Activated T-helper 2 cell treated with anti-CD3 and anti-CD28 coated beads, Interferon-gamma antibody, Interleukin-2, Interleukin-4, amounts not matched to agents 10 μg/mL and 5 μg/mL and 100 μg/mL, durations not matched to agents 14 hours and 24 hours and 36 hours (primary cell): ENCODE data around the gene HIVEP3. TPM values are rescaled to one million over a fixed set of nuclear protein-coding genes. Genes with fewer than 3 reads are reported as not detected.
A peak's percentile ranks its signal among the peaks of the same experiment; 100 is the strongest.

Experiments
- DNase-seq: peaks from one replicate; pipeline ENCODE4 v3.0.0; 2021; ENCODE audit warnings: low spot score
- H3K27ac Mint-ChIP-seq: one replicate; pipeline ENCODE4 v1.8.0; 2021; ENCODE audit warnings: mixed read lengths
- H3K27me3 Mint-ChIP-seq: one replicate; pipeline ENCODE4 v1.8.0; 2021; ENCODE audit warnings: low read depth, mixed read lengths
- H3K36me3 Mint-ChIP-seq: one replicate; pipeline ENCODE4 v1.8.0; 2021; ENCODE audit warnings: low read depth, mixed read lengths
- H3K4me1 Mint-ChIP-seq: one replicate; pipeline ENCODE4 v1.8.0; 2021; ENCODE audit warnings: low read depth, mixed read lengths
- H3K4me3 Mint-ChIP-seq: one replicate; pipeline ENCODE4 v1.8.0; 2021; ENCODE audit warnings: low read depth, mild to moderate bottlenecking, moderate library complexity, mixed read lengths
- H3K9me3 Mint-ChIP-seq: one replicate; pipeline ENCODE4 v1.8.0; 2021; ENCODE audit warnings: mixed read lengths
- intact Hi-C: fragments of 100-400 bp; cut with micrococcal nuclease; formaldehyde crosslinking; loops from one replicate; pipeline ENCODE4 v1.15.1; 2023
- total RNA-seq: library from RNA; stranded (reverse); gene quantifications from 2 replicates; pipeline ENCODE4 v1.2.3, GENCODE V29; 2022

HIVEP3 gene
- total RNA-seq, 1 donor from 2014 or later = 33.7 TPM

- intact Hi-C loops = loop anchor here (2.0 to 10.0 kb wide), 2 partner anchors 28 to 104 kb away; no protein-coding TSS in a partner anchor
- Mint-ChIP-seq H3K27me3 (peaks cover 12% of the 10 kb centered on the region), H3K4me1 (peaks cover 60% of the 10 kb centered on the region), H3K4me3 (peak overlapping the region; percentile 87), H3K27ac (peak overlapping the region; percentile 83), H3K36me3 (peaks cover 2% of the 10 kb centered on the region), H3K9me3 (peaks cover 7% of the 10 kb centered on the region)
- no peak for DNase-seq
Observed at GRCh38 chr1:41919131-41919530, 409 bp upstream of the HIVEP3 start.

GRCh38 chr1:41917835-41918449 is 780 bp downstream of the HIVEP3 start:
- Mint-ChIP-seq H3K4me3 (peak overlapping the region; percentile 73), H3K27ac (no peak overlapping the region), H3K27me3 (peaks cover 17% of the 10 kb centered on the region), H3K36me3 (peaks cover 2% of the 10 kb centered on the region), H3K4me1 (peaks cover 69% of the 10 kb centered on the region), H3K9me3 (peaks cover 7% of the 10 kb centered on the region)
- intact Hi-C loops = loop anchor here (2.0 to 10.0 kb wide), 3 partner anchors 19 to 103 kb away; no protein-coding TSS in a partner anchor
- peak; percentile 35 for DNase-seq

GRCh38 chr1:41917076-41917475 is 1.6 kb downstream of the HIVEP3 start:
- peaks cover 7% of the 10 kb centered on the region for H3K9me3 Mint-ChIP-seq
- peaks cover 4% of the 10 kb centered on the region for H3K36me3 Mint-ChIP-seq
- H3K27me3 Mint-ChIP-seq = peaks cover 20% of the 10 kb centered on the region
- H3K27ac Mint-ChIP-seq = no peak overlapping the region
- DNase-seq = no peak
- intact Hi-C loops = loop anchor here (2.0 to 10.0 kb wide), 2 partner anchors 18 to 102 kb away; no protein-coding TSS in a partner anchor
- peak overlapping the region; percentile 73 for H3K4me3 Mint-ChIP-seq
- peaks cover 77% of the 10 kb centered on the region for H3K4me1 Mint-ChIP-seq

DNA sequence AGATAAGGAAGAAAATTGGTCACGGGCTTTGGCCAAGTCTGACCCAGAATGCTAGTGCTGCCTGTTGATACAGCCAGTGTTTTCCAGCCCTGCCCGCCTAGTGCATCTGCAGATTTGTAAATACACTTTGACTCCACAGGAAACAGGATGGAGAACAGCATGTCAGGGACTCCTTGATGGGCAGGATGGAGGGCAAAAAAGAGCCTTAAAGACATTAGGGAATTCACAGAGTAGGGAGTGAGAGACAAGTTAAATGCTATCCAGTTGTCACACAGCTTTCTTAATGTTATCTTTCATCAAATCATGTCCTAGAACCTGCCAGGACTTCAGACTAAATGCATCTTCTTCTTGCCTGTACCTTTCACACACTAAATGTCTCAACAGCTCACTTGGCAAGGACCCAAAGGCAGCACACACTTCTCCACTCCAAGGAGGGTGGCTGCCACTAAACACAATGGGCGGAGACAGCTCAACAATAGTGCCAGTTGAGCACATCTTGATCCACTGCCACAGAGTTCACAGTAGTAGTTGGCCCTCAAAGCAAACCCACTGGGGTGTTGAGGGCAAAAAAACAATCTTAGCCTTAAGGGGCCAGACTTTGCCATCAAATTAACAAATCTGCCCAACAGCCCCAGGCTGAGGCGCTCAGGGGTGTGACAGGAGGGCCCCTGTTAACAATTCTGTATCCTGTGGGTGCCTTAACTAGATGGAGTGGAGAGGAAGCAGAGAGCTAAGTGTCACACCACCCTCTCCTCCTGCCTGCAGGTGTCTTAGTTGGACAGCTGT is 2.7 kb downstream of the HIVEP3 start:
- Mint-ChIP-seq H3K36me3 (peaks cover 6% of the 10 kb centered on the region), H3K27me3 (peaks cover 19% of the 10 kb centered on the region), H3K27ac (peak overlapping the region; percentile 59), H3K4me1 (peaks cover 80% of the 10 kb centered on the region), H3K4me3 (no peak overlapping the region), H3K9me3 (peaks cover 9% of the 10 kb centered on the region)
- no peak for DNase-seq
- intact Hi-C loops = loop anchor here (2.0 to 10.0 kb wide), 2 partner anchors 17 to 101 kb away; no protein-coding TSS in a partner anchor

GRCh38 chr1:41914516-41914915 is 4.2 kb downstream of the HIVEP3 start:
- Mint-ChIP-seq H3K27me3 (peaks cover 23% of the 10 kb centered on the region), H3K4me1 (peaks cover 67% of the 10 kb centered on the region), H3K4me3 (peak overlapping the region; percentile 43), H3K36me3 (peaks cover 8% of the 10 kb centered on the region), H3K9me3 (peaks cover 10% of the 10 kb centered on the region), H3K27ac (peak overlapping the region; percentile 83)
- no peak for DNase-seq
- intact Hi-C loops = loop anchor here (10.0 kb wide), 1 partner anchor 100 kb away; no protein-coding TSS in a partner anchor

DNA sequence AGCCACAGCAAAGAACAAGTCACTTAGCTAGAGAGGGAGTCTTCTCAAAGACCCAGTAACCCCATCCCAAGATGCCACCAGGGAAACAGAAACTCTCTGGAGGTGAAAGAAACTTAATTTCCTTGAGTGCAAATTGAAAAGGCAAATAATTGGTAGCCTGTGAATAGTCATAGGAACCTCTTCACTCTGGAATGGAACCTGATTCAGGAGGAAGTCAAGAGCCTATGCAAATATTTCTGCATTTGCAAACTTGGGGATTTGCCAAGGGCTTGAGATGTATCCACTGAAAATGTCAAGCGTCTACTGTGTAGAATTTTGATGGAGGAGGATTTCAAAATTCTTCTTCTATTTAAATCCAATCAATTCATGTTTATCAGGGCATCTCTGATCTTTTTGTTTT is 5.7 kb downstream of the HIVEP3 start:
- Mint-ChIP-seq H3K36me3 (peaks cover 8% of the 10 kb centered on the region), H3K27me3 (peaks cover 29% of the 10 kb centered on the region), H3K27ac (no peak overlapping the region), H3K4me3 (no peak overlapping the region), H3K9me3 (peaks cover 19% of the 10 kb centered on the region), H3K4me1 (peaks cover 56% of the 10 kb centered on the region)
- intact Hi-C loops = loop anchor here (10.0 kb wide), 1 partner anchor 98 kb away; no protein-coding TSS in a partner anchor
- DNase-seq = no peak

DNA sequence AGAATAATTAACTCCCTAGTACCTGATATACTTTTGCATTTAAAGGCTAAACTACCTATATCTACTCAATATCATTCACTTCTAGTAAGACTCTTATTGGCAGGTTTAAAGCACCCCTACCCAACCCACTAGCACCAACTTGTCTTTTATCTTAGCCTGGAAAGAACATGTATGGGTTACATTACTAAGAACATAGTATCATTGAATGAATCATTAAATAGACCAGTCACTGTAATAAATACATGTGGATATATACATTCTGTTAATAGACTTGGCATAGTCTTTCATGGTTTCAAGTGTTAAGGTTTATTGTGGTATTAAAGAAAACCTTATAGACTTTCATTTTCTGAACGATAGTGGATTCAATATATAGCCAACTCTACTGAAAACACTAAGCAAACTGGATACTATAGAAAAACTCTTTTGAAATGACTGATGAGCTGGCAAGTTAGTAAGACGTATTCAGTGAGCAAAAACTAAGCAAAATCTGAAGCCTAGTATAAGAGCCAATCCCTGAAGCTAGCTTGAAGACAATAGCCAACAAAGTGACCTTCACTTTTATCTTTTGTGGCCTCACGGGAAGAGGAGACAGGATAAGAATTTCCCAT is 10.3 kb downstream of the HIVEP3 start:
- peaks cover 16% of the 10 kb centered on the region for H3K9me3 Mint-ChIP-seq
- DNase-seq = no peak
- peaks cover 23% of the 10 kb centered on the region for H3K27me3 Mint-ChIP-seq
- H3K4me1 Mint-ChIP-seq = peaks cover 22% of the 10 kb centered on the region
- intact Hi-C loops = no loop called here
- no peak overlapping the region for H3K4me3 Mint-ChIP-seq
- peaks cover 8% of the 10 kb centered on the region for H3K36me3 Mint-ChIP-seq
- H3K27ac Mint-ChIP-seq = no peak overlapping the region

DNA sequence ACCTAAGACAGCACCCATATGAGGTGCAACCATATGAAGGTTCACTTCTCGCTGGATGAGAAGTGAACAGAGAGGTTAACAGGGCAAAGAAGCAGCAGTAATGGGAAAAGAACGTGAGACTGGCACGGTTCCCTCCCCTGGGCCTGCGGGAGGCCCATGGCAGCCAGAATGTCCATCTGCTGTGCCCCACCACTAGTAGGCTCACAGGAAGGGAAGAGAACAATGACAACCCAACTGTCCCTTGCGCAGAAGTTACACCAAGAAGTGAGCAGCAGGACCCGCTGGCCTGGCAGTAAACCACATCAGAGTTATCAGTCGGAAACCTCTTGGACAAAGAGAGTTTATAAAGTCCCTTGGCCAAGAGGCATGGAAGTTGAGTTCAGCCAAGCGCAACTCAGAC is 11.3 kb downstream of the HIVEP3 start:
- Mint-ChIP-seq H3K4me3 (no peak overlapping the region), H3K9me3 (peaks cover 16% of the 10 kb centered on the region), H3K36me3 (peaks cover 8% of the 10 kb centered on the region), H3K27me3 (peaks cover 21% of the 10 kb centered on the region), H3K27ac (no peak overlapping the region), H3K4me1 (peaks cover 23% of the 10 kb centered on the region)
- intact Hi-C loops = no loop called here
- DNase-seq = no peak

- H3K27ac Mint-ChIP-seq = no peak overlapping the region
- peaks cover 16% of the 10 kb centered on the region for H3K27me3 Mint-ChIP-seq
- no peak for DNase-seq
- intact Hi-C loops = no loop called here
- H3K4me1 Mint-ChIP-seq = peaks cover 22% of the 10 kb centered on the region
- peaks cover 16% of the 10 kb centered on the region for H3K9me3 Mint-ChIP-seq
- peaks cover 6% of the 10 kb centered on the region for H3K36me3 Mint-ChIP-seq
- H3K4me3 Mint-ChIP-seq = no peak overlapping the region
Observed at GRCh38 chr1:41906943-41907342, 11.8 kb downstream of the HIVEP3 start.

DNA sequence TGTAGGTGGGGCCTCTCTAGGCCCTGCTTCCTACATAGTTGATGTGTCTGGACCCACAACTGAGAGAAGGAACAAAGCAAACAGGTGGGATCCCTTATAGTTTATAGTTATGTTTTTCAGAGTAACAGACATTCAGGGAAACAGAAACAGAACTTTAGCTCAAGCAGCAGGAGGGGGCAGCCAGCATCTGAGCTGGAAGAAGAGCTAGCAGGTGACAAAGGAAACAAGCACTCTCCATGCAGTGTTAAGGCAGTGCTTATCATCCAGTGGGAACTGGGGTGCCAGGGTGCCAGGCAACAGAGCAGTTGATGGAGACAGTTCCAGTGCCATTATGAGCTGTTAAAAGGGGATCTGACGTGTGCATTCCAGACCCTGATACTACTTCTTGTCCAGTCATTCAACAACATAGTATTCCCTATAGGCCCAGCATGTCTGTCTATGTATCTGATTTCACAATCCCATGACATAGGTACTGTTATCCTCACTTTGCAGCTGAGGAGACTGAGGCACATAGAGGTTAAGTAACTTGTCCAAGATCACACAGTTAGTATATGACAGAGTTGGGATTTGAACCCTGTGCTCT is 13.5 kb downstream of the HIVEP3 start:
- intact Hi-C loops = no loop called here
- Mint-ChIP-seq H3K4me1 (peaks cover 31% of the 10 kb centered on the region), H3K36me3 (no peaks in the 10 kb centered on the region), H3K4me3 (no peak overlapping the region), H3K27me3 (peaks cover 7% of the 10 kb centered on the region), H3K9me3 (peaks cover 11% of the 10 kb centered on the region), H3K27ac (no peak overlapping the region)
- no peak for DNase-seq

DNA sequence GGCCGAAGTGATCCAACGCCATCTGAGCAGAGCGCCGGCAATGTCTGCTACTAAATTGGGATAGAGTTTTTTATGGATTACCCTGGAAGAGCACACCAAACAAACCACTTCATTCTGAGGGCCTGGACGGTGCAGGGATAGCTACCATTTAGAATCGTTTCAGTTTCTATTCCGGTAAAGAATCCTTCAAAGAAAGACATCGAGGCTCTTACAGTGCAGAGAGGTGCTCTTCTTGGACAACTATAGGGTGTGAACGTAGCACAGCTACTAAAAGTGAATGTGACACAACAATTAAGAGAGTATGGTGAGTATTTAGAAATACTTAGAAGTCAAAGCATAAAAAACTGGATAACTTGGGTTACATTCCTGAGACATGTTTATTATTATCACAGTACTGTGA is 16.1 kb downstream of the HIVEP3 start:
- Mint-ChIP-seq H3K9me3 (no peaks in the 10 kb centered on the region), H3K27me3 (no peaks in the 10 kb centered on the region), H3K4me1 (peaks cover 48% of the 10 kb centered on the region), H3K4me3 (no peak overlapping the region), H3K27ac (peak overlapping the region; percentile 52), H3K36me3 (no peaks in the 10 kb centered on the region)
- intact Hi-C loops = no loop called here
- no peak for DNase-seq

DNA sequence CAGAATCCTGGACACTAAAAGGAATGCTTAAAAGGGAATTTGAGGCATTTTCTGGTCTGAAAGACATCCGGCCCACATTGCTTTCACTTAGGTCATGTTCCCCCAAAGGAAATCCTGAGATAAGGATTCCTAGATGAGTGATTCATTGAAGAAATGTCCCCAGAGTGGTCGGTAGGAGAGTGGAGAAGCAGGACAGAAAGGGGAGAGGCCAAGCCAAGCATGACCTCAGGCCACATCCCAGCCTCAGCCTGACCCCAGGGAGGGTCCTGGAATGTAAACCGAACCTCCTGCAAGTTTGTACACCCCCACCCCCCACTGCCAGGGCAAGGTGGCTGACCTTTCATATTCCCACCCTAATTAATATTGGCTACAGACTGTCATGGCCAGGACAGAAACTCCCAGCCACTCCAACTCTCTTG is 16.6 kb downstream of the HIVEP3 start:
- H3K27ac Mint-ChIP-seq = no peak overlapping the region

More for the DNA sequence above, 16.6 kb downstream of the HIVEP3 start:
- no peaks in the 10 kb centered on the region for H3K27me3 Mint-ChIP-seq
- no peak overlapping the region for H3K4me3 Mint-ChIP-seq
- H3K36me3 Mint-ChIP-seq = no peaks in the 10 kb centered on the region
- intact Hi-C loops = no loop called here
- no peaks in the 10 kb centered on the region for H3K9me3 Mint-ChIP-seq
- DNase-seq = no peak
- H3K4me1 Mint-ChIP-seq = peaks cover 53% of the 10 kb centered on the region
